IMR-90 (cell line): ENCODE measurements around the gene FUT1. TPM values are rescaled to one million over a fixed set of nuclear protein-coding genes. Genes with fewer than 3 reads are reported as not detected.

Experiments
- ATAC-seq: fragments of 200-7000 bp; cut with Tn5 transposase; 2 replicates; pipeline ENCODE4 v1.9.1; 2020; ENCODE audit warnings: low read depth, mild to moderate bottlenecking, moderate library complexity
- BruUV-seq: library from RNA; stranded (reverse); fragments of 400-500 nt; replicated peaks from 2 replicates; lab custom pipeline; 2021; lab: Mats Ljungman, UMichigan
- CTCF ChIA-PET: fragments of 300-600 bp; formaldehyde crosslinking; extraction: SDS; loops from one replicate; lab custom pipeline; 2021; ENCODE audit warnings: antibody characterized with exemption; lab: Yijun Ruan, JAX
- POLR2A ChIA-PET: fragments of 300-600 bp; sonication (Branson Sonifier 250); formaldehyde crosslinking; loops from one replicate; lab custom pipeline; 2022; ENCODE audit warnings: antibody characterized with exemption; ENCODE audit not compliant: unreplicated experiment; lab: Charles Lee
- DNase-seq: peaks from one replicate; pipeline ENCODE4 v3.0.0; 2013
- H2AFZ ChIP-seq: replicated peaks from 2 replicates; pipeline ENCODE3; 2013; ENCODE audit warnings: low read length, mild to moderate bottlenecking; ENCODE audit not compliant: poor library complexity
- H2AK5ac ChIP-seq: 2 replicates; pipeline ENCODE4 v1.6.1; 2013; ENCODE audit warnings: low read depth, low read length, inconsistent platforms
- H2AK9ac ChIP-seq: replicated peaks from 2 replicates; pipeline ENCODE3; 2013; ENCODE audit warnings: mild to moderate bottlenecking, low read depth, low read length, moderate library complexity; ENCODE audit not compliant: poor library complexity
- H2BK120ac ChIP-seq: 2 replicates; pipeline ENCODE4 v1.6.1; 2013; ENCODE audit warnings: low read depth, low read length, inconsistent platforms
- H2BK15ac ChIP-seq: 3 replicates; pipeline ENCODE4 v1.6.1; 2013; ENCODE audit warnings: low read depth, low read length, inconsistent platforms
- H2BK20ac ChIP-seq: 2 replicates; pipeline ENCODE4 v1.6.1; 2013; ENCODE audit warnings: low read depth, mild to moderate bottlenecking, inconsistent platforms, low read length, moderate library complexity
- H2BK5ac ChIP-seq: 2 replicates; pipeline ENCODE4 v1.6.1; 2013; ENCODE audit warnings: mild to moderate bottlenecking, low read depth, low read length, inconsistent platforms; ENCODE audit not compliant: poor library complexity, severe bottlenecking
- H3K14ac ChIP-seq: replicated peaks from 2 replicates; pipeline ENCODE4 v1.6.1; 2013; ENCODE audit warnings: low read depth, low read length, inconsistent platforms
- H3K18ac ChIP-seq: 2 replicates; pipeline ENCODE4 v1.6.1; 2013; ENCODE audit warnings: low read depth, low read length, control low read depth
- H3K23ac ChIP-seq: 2 replicates; pipeline ENCODE4 v1.6.1; 2013; ENCODE audit warnings: low read depth, low read length, inconsistent platforms
- H3K27ac ChIP-seq: 2 replicates; pipeline ENCODE4 v1.5.1; 2013; ENCODE audit warnings: mild to moderate bottlenecking, control low read depth, low read length; ENCODE audit not compliant: insufficient read depth
- H3K27me3 ChIP-seq: 2 replicates; pipeline ENCODE4 v1.6.1; 2013; ENCODE audit warnings: low read length; ENCODE audit not compliant: control insufficient read depth, insufficient read depth
- H3K36me3 ChIP-seq: 2 replicates; pipeline ENCODE4 v1.6.1; 2013; ENCODE audit warnings: low read length, mixed read lengths; ENCODE audit not compliant: control insufficient read depth, insufficient read depth
- H3K4ac ChIP-seq: 2 replicates; pipeline ENCODE4 v1.6.1; 2013; ENCODE audit warnings: low read depth, low read length, inconsistent platforms
- H3K4me1 ChIP-seq: 2 replicates; pipeline ENCODE4 v1.6.1; 2013; ENCODE audit warnings: low read length, mixed read lengths; ENCODE audit not compliant: control insufficient read depth, insufficient read depth
- H3K4me2 ChIP-seq: 2 replicates; pipeline ENCODE4 v1.6.1; 2013; ENCODE audit warnings: low read depth, mild to moderate bottlenecking, control low read depth, low read length, moderate library complexity
- H3K4me3 ChIP-seq: 2 replicates; pipeline ENCODE4 v1.5.1; 2013; ENCODE audit warnings: low read depth, mild to moderate bottlenecking, control low read depth, low read length, moderate library complexity; ENCODE audit not compliant: insufficient read depth
- H3K56ac ChIP-seq: 2 replicates; pipeline ENCODE4 v1.6.1; 2013; ENCODE audit warnings: low read length, inconsistent platforms; ENCODE audit not compliant: insufficient read depth; ENCODE audit errors: extremely low read depth
- H3K79me1 ChIP-seq, 2 experiments: 2 replicates each; pipeline ENCODE4 v1.6.1; 2013; ENCODE audit warnings: low read length in 2 of 2, inconsistent platforms in 1 of 2, low read depth in 1 of 2
- H3K9ac ChIP-seq: 2 replicates; pipeline ENCODE4 v1.6.1; 2013; ENCODE audit warnings: low read depth, low read length, control low read depth
- H3K9me1 ChIP-seq: 2 replicates; pipeline ENCODE4 v1.6.1; 2013; ENCODE audit warnings: low read length, inconsistent platforms; ENCODE audit not compliant: insufficient read depth
- H3K9me3 ChIP-seq: 2 replicates; pipeline ENCODE4 v1.6.1; 2013; ENCODE audit warnings: low read length; ENCODE audit not compliant: control insufficient read depth, insufficient read depth
- H4K20me1 ChIP-seq: 2 replicates; pipeline ENCODE4 v1.6.1; 2013; ENCODE audit warnings: low read length, inconsistent platforms; ENCODE audit not compliant: insufficient read depth
- H4K5ac ChIP-seq: 2 replicates; pipeline ENCODE4 v1.6.1; 2013; ENCODE audit warnings: mild to moderate bottlenecking, low read depth, low read length, control low read depth
- H4K8ac ChIP-seq, 2 experiments: 2 replicates each; pipeline ENCODE4 v1.6.1; 2013; ENCODE audit warnings: low read depth in 2 of 2, low read length in 2 of 2, control low read depth in 1 of 2, inconsistent platforms in 1 of 2
- H4K91ac ChIP-seq: 2 replicates; pipeline ENCODE4 v1.6.1; 2013; ENCODE audit warnings: low read depth, low read length, inconsistent platforms; ENCODE audit not compliant: insufficient read depth
- BHLHE40 ChIP-seq: fragments of 150-350 bp; IDR thresholded peaks from 2 replicates; pipeline ENCODE4 v1.6.1; 2016; ENCODE audit warnings: mild to moderate bottlenecking, low read depth, low read length
- CEBPB ChIP-seq: IDR thresholded peaks from 2 replicates; pipeline ENCODE4 v1.6.1; 2012; ENCODE audit warnings: low read depth, low read length, improper control_type of control experiment
- MAZ ChIP-seq: IDR thresholded peaks from 2 replicates; pipeline ENCODE4 v1.6.1; 2012; ENCODE audit warnings: low read depth, mild to moderate bottlenecking, low read length, improper control_type of control experiment, moderate library complexity, borderline replicate concordance
- MXI1 ChIP-seq: IDR thresholded peaks from 2 replicates; pipeline ENCODE4 v1.6.1; 2012; ENCODE audit warnings: low read depth, mild to moderate bottlenecking, low read length, moderate library complexity, borderline replicate concordance
- NFE2L2 ChIP-seq: fragments of 150-350 bp; IDR thresholded peaks from 2 replicates; pipeline ENCODE4 v1.6.1; 2016; ENCODE audit warnings: low read depth, mild to moderate bottlenecking, low read length
- POLR2A ChIP-seq: IDR thresholded peaks from 2 replicates; pipeline ENCODE4 v1.6.1; 2012; ENCODE audit warnings: mild to moderate bottlenecking, low read depth, low read length
- RAD21 ChIP-seq: IDR thresholded peaks from 2 replicates; pipeline ENCODE4 v1.6.1; 2012; ENCODE audit warnings: low read length, improper control_type of control experiment
- SMC3 ChIP-seq: fragments of 150-350 bp; IDR thresholded peaks from 2 replicates; pipeline ENCODE4 v1.6.1; 2016; ENCODE audit warnings: low read depth, mild to moderate bottlenecking, antibody characterized with exemption, low read length, moderate library complexity
- WGBS, 2 experiments: methylation state at CpG; one replicate each; pipeline versions ENCODE4 v1.1.5 to v1.1.7; 2013; ENCODE audit warnings: missing lambda C conversion rate in 2 of 2; ENCODE audit not compliant: insufficient read length in 1 of 2; ENCODE audit errors: extremely low coverage in 2 of 2; 5-methylcytosine and 5-hydroxymethylcytosine counted together
- dilution Hi-C: fragments of 300-500 bp; cut with HindIII; formaldehyde crosslinking; loops from one replicate; pipeline ENCODE4 v1.14.3; 2018; ENCODE audit warnings: low sequenced_read_pairs; ENCODE audit not compliant: unreplicated experiment
- in situ Hi-C: fragments of 300-500 bp; cut with MboI; formaldehyde crosslinking; loops from 3 replicates; pipeline ENCODE4 v1.14.3; 2019; ENCODE audit warnings: low sequenced_read_pairs, inconsistent platforms, mixed read lengths
- intact Hi-C: fragments of 100-400 bp; cut with micrococcal nuclease; formaldehyde crosslinking; loops from 2 replicates; pipeline ENCODE4 v1.10.0; 2022
- polyA plus RNA-seq, 3 experiments: library from polyadenylated mRNA; depleted of rRNA; stranded (reverse); fragments of >200 nt; gene quantifications; 2 replicates each; pipeline ENCODE4 v1.2.3, GENCODE V29; 2012; ENCODE audit warnings: low replicate concordance in 1 of 3
- total RNA-seq: library from RNA; depleted of rRNA; stranded (reverse); fragments of >200 nt; gene quantifications from 2 replicates; pipeline ENCODE4 v1.2.3, GENCODE V29; 2012
- TF ChIP-seq, protein P1 (sequence below): fragments of 150-350 bp; IDR thresholded peaks from 2 replicates; pipeline ENCODE4 v1.6.1; 2017; ENCODE audit warnings: mild to moderate bottlenecking, antibody characterized with exemption, low read length, low read depth

The FUT1 gene
- total and polyA plus RNA-seq, 2 of the 4 experiments (the other 2 are of a cell fraction) = 0.09 to 0.18 TPM

DNA sequence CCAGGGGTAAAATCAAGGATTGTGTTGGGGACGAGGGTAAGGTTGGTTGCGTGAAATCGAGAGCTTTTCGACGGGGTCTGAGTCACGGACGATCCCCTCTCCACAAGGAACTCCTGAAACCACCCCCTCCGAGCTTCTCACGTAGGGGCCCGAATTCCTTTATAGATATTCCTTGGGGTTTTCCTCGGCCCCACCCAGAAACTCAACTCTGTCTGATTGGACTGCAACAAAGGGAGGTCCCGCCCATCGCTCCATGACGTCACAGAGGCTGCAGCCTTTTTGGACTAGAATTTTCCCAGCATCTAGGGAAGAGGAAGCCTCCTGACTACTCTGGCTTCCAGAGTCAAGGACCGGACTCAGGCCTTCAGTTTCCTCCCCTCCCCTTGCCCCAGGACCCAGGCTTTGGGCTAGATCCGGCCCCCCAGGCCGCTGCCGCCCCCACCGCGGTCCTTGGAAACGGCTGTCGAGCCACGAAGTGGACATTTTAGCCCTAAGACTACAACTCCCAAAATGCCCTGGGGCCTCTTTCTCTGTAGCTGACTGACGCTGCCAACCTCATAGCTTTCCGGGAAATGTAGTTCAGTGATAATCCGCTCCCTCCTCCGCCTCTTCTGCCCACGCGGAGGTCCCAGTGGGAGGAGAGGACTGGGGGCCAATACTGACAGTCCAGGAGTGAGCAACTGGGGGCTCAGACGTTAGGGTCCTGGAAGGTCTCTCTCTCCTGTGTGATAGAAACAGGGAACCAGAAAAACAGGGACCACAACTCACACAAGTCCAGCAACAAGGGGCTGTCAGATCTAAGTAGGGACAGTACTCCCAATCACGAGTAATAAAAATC is 5.5 kb downstream of the FUT1 start, which contains the start of gene IZUMO1:
Gene IZUMO1 (minus strand): TSS at position 172 of the 838 bp plus-strand sequence. CDS start 1,050 bp downstream, outside the sequence.
- Histone ChIP-seq H3K27ac (peak within 1 kb of the TSS; percentile 23; the same call in 1 of the 2 replicates), H3K9ac (0 out of 2 replicates have a peak within 1 kb of the TSS, but pooled peaks have one; percentile 5)

More for the DNA sequence above, 5.5 kb downstream of the FUT1 start, which contains the start of gene IZUMO1:
- peak within 1 kb of the TSS; percentile 28 to 99; a peak in 3 of 4 replicates for H4K8ac ChIP-seq
- intact Hi-C loops = no loop called here
- peak within 1 kb of the TSS; percentile 32 for H4K5ac ChIP-seq
- peak within 1 kb of the TSS; percentile 53 for H3K14ac ChIP-seq
- H2BK20ac ChIP-seq = peak within 1 kb of the TSS; percentile 41; the same call in 1 of the 2 replicates
- no peaks in the 10 kb centered on the region for H3K36me3 ChIP-seq
- peak within 1 kb of the TSS; percentile 58 for H2BK120ac ChIP-seq
- no peaks in the 10 kb centered on the region for H4K20me1 ChIP-seq
- peak within 1 kb of the TSS; percentile 66 for H3K4me2 ChIP-seq
- BruUV-seq = no TSS peak
- H2BK5ac ChIP-seq = peak within 1 kb of the TSS; percentile 41
- H3K4ac ChIP-seq = peak within 1 kb of the TSS; percentile 79
- 0 out of 2 replicates have a peak within 1 kb of the TSS, but pooled peaks have one; percentile 17 for H4K91ac ChIP-seq
- CTCF ChIA-PET = interaction anchor here (1.1 kb wide), 1 partner anchor 12 kb away, joined by 3 read pairs; no protein-coding TSS in a partner anchor
- ATAC-seq (peak; percentile 97), DNase-seq (peak; percentile 90)
- H3K23ac ChIP-seq = 0 out of 2 replicates have a peak within 1 kb of the TSS, but pooled peaks have one; percentile 19
- dilution Hi-C loops = no loop called here
- peak within 1 kb of the TSS; percentile 50 for H3K4me3 ChIP-seq
- 0% methylated on average over 3 of the region's 31 CpGs; no CpG with 5 or more reads in 1 of the 2 experiments for WGBS, 2 experiments
- no peaks in the 10 kb centered on the region for H3K9me3 ChIP-seq
- in situ Hi-C loops = no loop called here
- POLR2A ChIA-PET = no interaction called here
- peak within 1 kb of the TSS; percentile 79 for H2AK9ac ChIP-seq
- H3K27me3 ChIP-seq = peaks cover 10% of the 10 kb centered on the region
- H3K4me1 ChIP-seq = no peaks in the 10 kb centered on the region
- no peaks in the 10 kb centered on the region for H3K79me1 ChIP-seq
- no peak within 1 kb of the TSS; the same call in 2 of the 3 replicates for H2BK15ac ChIP-seq
- TF ChIP-seq CEBPB (no peak), SMC3 (no peak), NFE2L2 (no peak), RAD21 (no peak), BHLHE40 (no peak), MXI1 (no peak), MAZ (no peak), POLR2A (no peak)
- TF ChIP-seq, protein P1, sequence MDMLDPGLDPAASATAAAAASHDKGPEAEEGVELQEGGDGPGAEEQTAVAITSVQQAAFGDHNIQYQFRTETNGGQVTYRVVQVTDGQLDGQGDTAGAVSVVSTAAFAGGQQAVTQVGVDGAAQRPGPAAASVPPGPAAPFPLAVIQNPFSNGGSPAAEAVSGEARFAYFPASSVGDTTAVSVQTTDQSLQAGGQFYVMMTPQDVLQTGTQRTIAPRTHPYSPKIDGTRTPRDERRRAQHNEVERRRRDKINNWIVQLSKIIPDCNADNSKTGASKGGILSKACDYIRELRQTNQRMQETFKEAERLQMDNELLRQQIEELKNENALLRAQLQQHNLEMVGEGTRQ = no peak
- no peak within 1 kb of the TSS for H3K18ac ChIP-seq
- H2AK5ac ChIP-seq = peak within 1 kb of the TSS; percentile 40
- H3K9me1 ChIP-seq = no peaks in the 10 kb centered on the region
- H3K56ac ChIP-seq = no peak within 1 kb of the TSS; the same call in 1 of the 2 replicates
- peak within 1 kb of the TSS; percentile 96 for H2AFZ ChIP-seq
